ENCODE data around the gene UNC13C.
"Not testable (repeated sequence)": the region's sequence is repeated elsewhere in the genome, so short reads cannot be mapped to it uniquely, and the experiment has no call there.

UNC13C gene

GRCh38 chr15:54428596-54428995 is 450.4 kb downstream of the UNC13C start:
- no peak overlapping the region for H3K4me3 ChIP-seq (ENCODE audit: low read depth, low read length)

GRCh38 chr15:54450288-54450687 is 472.0 kb downstream of the UNC13C start:
- H3K4me3 ChIP-seq (ENCODE audit: low read depth, low read length): not testable (repeated sequence)

- H3K4me3 ChIP-seq (ENCODE audit: low read depth, low read length): no peak overlapping the region
Measured at GRCh38 chr15:54456413-54456812, 478.2 kb downstream of the UNC13C start.

- no peak overlapping the region for H3K4me3 ChIP-seq (ENCODE audit: low read depth, low read length)
Measured at GRCh38 chr15:54462511-54462913, 484.3 kb downstream of the UNC13C start.

GRCh38 chr15:54481819-54482218 is 503.6 kb downstream of the UNC13C start:
- no peak overlapping the region for H3K4me3 ChIP-seq (ENCODE audit: low read depth, low read length)

GRCh38 chr15:54482251-54482650 is 504.0 kb downstream of the UNC13C start:
- no peak overlapping the region for H3K4me3 ChIP-seq (ENCODE audit: low read depth, low read length)

- H3K4me3 ChIP-seq (ENCODE audit: low read depth, low read length): no peak overlapping the region
Measured at GRCh38 chr15:54500330-54500729, 522.1 kb downstream of the UNC13C start.

- no peak overlapping the region for H3K4me3 ChIP-seq (ENCODE audit: low read depth, low read length)
Measured at GRCh38 chr15:54502416-54503075, 524.3 kb downstream of the UNC13C start.

- H3K4me3 ChIP-seq (ENCODE audit: low read depth, low read length): no peak overlapping the region
Measured at GRCh38 chr15:54504695-54505094, 526.5 kb downstream of the UNC13C start.

GRCh38 chr15:54506977-54507524 is 528.8 kb downstream of the UNC13C start:
- H3K4me3 ChIP-seq (ENCODE audit: low read depth, low read length): no peak overlapping the region

- H3K4me3 ChIP-seq (ENCODE audit: low read depth, low read length): no peak overlapping the region
Measured at GRCh38 chr15:54514601-54515000, 536.4 kb downstream of the UNC13C start.

- no peak overlapping the region for H3K4me3 ChIP-seq (ENCODE audit: low read depth, low read length)
Measured at GRCh38 chr15:54515664-54516582, 537.7 kb downstream of the UNC13C start.

GRCh38 chr15:54517366-54517765 is 539.1 kb downstream of the UNC13C start:
- H3K4me3 ChIP-seq (ENCODE audit: low read depth, low read length): no peak overlapping the region

GRCh38 chr15:54518156-54518882 is 540.1 kb downstream of the UNC13C start:
- H3K4me3 ChIP-seq (ENCODE audit: low read depth, low read length): no peak overlapping the region

- H3K4me3 ChIP-seq (ENCODE audit: low read depth, low read length): no peak overlapping the region
Measured at GRCh38 chr15:54519577-54519976, 541.3 kb downstream of the UNC13C start.

- H3K4me3 ChIP-seq (ENCODE audit: low read depth, low read length): no peak overlapping the region
Measured at GRCh38 chr15:54520616-54521015, 542.4 kb downstream of the UNC13C start.

- H3K4me3 ChIP-seq (ENCODE audit: low read depth, low read length): no peak overlapping the region
Measured at GRCh38 chr15:54521206-54521605, 543.0 kb downstream of the UNC13C start.

GRCh38 chr15:54528021-54528420 is 549.8 kb downstream of the UNC13C start:
- no peak overlapping the region for H3K4me3 ChIP-seq (ENCODE audit: low read depth, low read length)

- no peak overlapping the region for H3K4me3 ChIP-seq (ENCODE audit: low read depth, low read length)
Measured at GRCh38 chr15:54540721-54541120, 562.5 kb downstream of the UNC13C start.

GRCh38 chr15:54547491-54547890 is 569.2 kb downstream of the UNC13C start:
- no peak overlapping the region for H3K4me3 ChIP-seq (ENCODE audit: low read depth, low read length)

- no peak overlapping the region for H3K4me3 ChIP-seq (ENCODE audit: low read depth, low read length)
Measured at GRCh38 chr15:54550954-54551353, 572.7 kb downstream of the UNC13C start.

Data from iPS-11a (cell line).